ENCODE results near the gene SLC27A4. TPM values are rescaled to one million over a fixed set of nuclear protein-coding genes. Genes with fewer than 3 reads are reported as not detected.

SLC27A4 gene
- total and polyA plus RNA-seq, 5 donors, result 14.7 to 21.7 (median 19.2) TPM

- H3K4me3 ChIP-seq (ENCODE audit: low read length), result no peak overlapping the region
- 35% methylated on average over 26 of the region's 26 CpGs for WGBS
- no peak for DNase-seq
- H3K9me3 ChIP-seq (ENCODE audit: control insufficient read depth, low read length), result no peaks in the 10 kb centered on the region
- no peaks in the 10 kb centered on the region for H3K27me3 ChIP-seq (ENCODE audit: control insufficient read depth, insufficient read depth)
- ATAC-seq, result no peak
- intact Hi-C loops (cut with DNase I), result no loop called here
- H3K4me1 ChIP-seq (ENCODE audit: control insufficient read depth, insufficient read depth, low read length), result no peaks in the 10 kb centered on the region
- H3K27ac ChIP-seq (ENCODE audit: low read length), result no peak overlapping the region
These were observed 68.7 kb downstream of the SLC27A4 start for GRCh38 chr9:128408963-128409431.

- H3K9me3 ChIP-seq (ENCODE audit: control insufficient read depth, low read length), result no peaks in the 10 kb centered on the region
- H3K4me3 ChIP-seq (ENCODE audit: low read length), result no peak overlapping the region
- DNase-seq, result peak in 1 of 3 donors; percentile 14
- 58% methylated on average over 8 of the region's 8 CpGs for WGBS
- intact Hi-C loops (cut with DNase I), result no loop called here
- no peaks in the 10 kb centered on the region for H3K27me3 ChIP-seq (ENCODE audit: control insufficient read depth, insufficient read depth)
- H3K4me1 ChIP-seq (ENCODE audit: control insufficient read depth, insufficient read depth, low read length), result no peaks in the 10 kb centered on the region
- no peak overlapping the region for H3K27ac ChIP-seq (ENCODE audit: low read length)
- ATAC-seq, result no peak
These were observed 69.1 kb downstream of the SLC27A4 start for GRCh38 chr9:128409450-128409849.

GRCh38 chr9:128409978-128410377, 69.7 kb downstream of the SLC27A4 start:
- WGBS, result 28% methylated on average over 6 of the region's 6 CpGs
- H3K27me3 ChIP-seq (ENCODE audit: control insufficient read depth, insufficient read depth), result no peaks in the 10 kb centered on the region
- intact Hi-C loops (cut with DNase I), result loop anchor here in 3 of 4 donors (5.0 to 10.0 kb wide), 2 partner anchors 45 to 53 kb away; no protein-coding TSS in a partner anchor

More at GRCh38 chr9:128409978-128410377, 69.7 kb downstream of the SLC27A4 start:
- DNase-seq, result peak in 1 of 3 donors; percentile 37
- no peak for ATAC-seq
- H3K4me3 ChIP-seq (ENCODE audit: low read length), result no peak overlapping the region
- no peak overlapping the region for H3K27ac ChIP-seq (ENCODE audit: low read length)
- no peaks in the 10 kb centered on the region for H3K9me3 ChIP-seq (ENCODE audit: control insufficient read depth, low read length)
- H3K4me1 ChIP-seq (ENCODE audit: control insufficient read depth, insufficient read depth, low read length), result no peaks in the 10 kb centered on the region

Small RNA genes within 50 kb of the gene (microRNA-seq; reads per million reads assigned to microRNA genes)
- gene MIR219B, result 0 reads per million in 2 donors

Other genes starting within 250 kb of the SLC27A4 start
- gene PTGES2, start 212.8 kb upstream of the SLC27A4 start, total RNA-seq, result 100 to 1,000 TPM; 122 to 128 (median 126) TPM
- gene PTGES2, start 212.8 kb upstream of the SLC27A4 start, polyA plus RNA-seq, result 162 TPM
- not detected for gene LCN2, start 191.1 kb upstream of the SLC27A4 start, total RNA-seq
- 0.16 TPM for gene LCN2, start 191.1 kb upstream of the SLC27A4 start, polyA plus RNA-seq
- gene BBLN, start 180.3 kb upstream of the SLC27A4 start, total RNA-seq, result 10 to 100 TPM; 41.6 to 58.0 (median 49.1) TPM
- gene BBLN, start 180.3 kb upstream of the SLC27A4 start, polyA plus RNA-seq, result 138 TPM
- gene CIZ1, start 149.0 kb upstream of the SLC27A4 start, total RNA-seq, result 10 to 100 TPM; 75.9 to 81.5 (median 81.0) TPM
- 39.0 TPM for gene CIZ1, start 149.0 kb upstream of the SLC27A4 start, polyA plus RNA-seq
- gene DNM1, start 137.1 kb upstream of the SLC27A4 start, total RNA-seq, result 1 to 10 TPM; 4.4 to 7.4 (median 5.8) TPM
- gene DNM1, start 137.1 kb upstream of the SLC27A4 start, polyA plus RNA-seq, result 6.0 TPM
- 100 to 1,000 TPM in 2 of 4 donors, 10 to 100 TPM in 2; 85.6 to 124 (median 101) TPM for gene GOLGA2, start 64.5 kb upstream of the SLC27A4 start, total RNA-seq
- gene GOLGA2, start 64.5 kb upstream of the SLC27A4 start, polyA plus RNA-seq, result 84.2 TPM
- gene SWI5, start 64.3 kb upstream of the SLC27A4 start, total RNA-seq, result 10 to 100 TPM; 18.7 to 22.3 (median 20.5) TPM
- 33.7 TPM for gene SWI5, start 64.3 kb upstream of the SLC27A4 start, polyA plus RNA-seq
- 10 to 100 TPM; 19.9 to 29.0 (median 25.9) TPM for gene TRUB2, start 18.1 kb upstream of the SLC27A4 start, total RNA-seq
- 24.6 TPM for gene TRUB2, start 18.1 kb upstream of the SLC27A4 start, polyA plus RNA-seq
- 10 to 100 TPM; 26.5 to 28.9 (median 27.6) TPM for gene COQ4, start 17.7 kb upstream of the SLC27A4 start, total RNA-seq
- gene COQ4, start 17.7 kb upstream of the SLC27A4 start, polyA plus RNA-seq, result 41.8 TPM
- gene URM1, start 30.8 kb downstream of the SLC27A4 start, total RNA-seq, result 10 to 100 TPM; 46.5 to 57.4 (median 52.7) TPM
- gene URM1, start 30.8 kb downstream of the SLC27A4 start, polyA plus RNA-seq, result 44.2 TPM
- gene CERCAM, start 80.3 kb downstream of the SLC27A4 start, total RNA-seq, result 10 to 100 TPM; 12.8 to 23.2 (median 17.7) TPM
- 12.3 TPM for gene CERCAM, start 80.3 kb downstream of the SLC27A4 start, polyA plus RNA-seq
- 10 to 100 TPM; 13.8 to 15.4 (median 14.4) TPM for gene ODF2, start 115.5 kb downstream of the SLC27A4 start, total RNA-seq
- gene ODF2, start 115.5 kb downstream of the SLC27A4 start, polyA plus RNA-seq, result 9.6 TPM
- gene GLE1, start 164.2 kb downstream of the SLC27A4 start, total RNA-seq, result 10 to 100 TPM; 15.7 to 19.3 (median 17.9) TPM
- 10.6 TPM for gene GLE1, start 164.2 kb downstream of the SLC27A4 start, polyA plus RNA-seq
- 100 to 1,000 TPM; 269 to 312 (median 282) TPM for gene SPTAN1, start 212.1 kb downstream of the SLC27A4 start, total RNA-seq
- 154 TPM for gene SPTAN1, start 212.1 kb downstream of the SLC27A4 start, polyA plus RNA-seq

Measured in right cardiac atrium (tissue), 5 donors.